ENCODE measurements around the gene MAP3K3.

GRCh38 chr17:63703556-63704258, 81.5 kb downstream of the MAP3K3 start:
- TF ChIP-seq CTCF (IDR thresholded peaks at IDR 0.05; ENCODE audit: extremely low read depth in 1 of 2, insufficient read depth in 1 of 2, low read depth in 1 of 2, low read length in 2 of 2) = no peak
- no peak for TF ChIP-seq POLR2AphosphoS5 (IDR thresholded peaks at IDR 0.05; ENCODE audit: insufficient read depth, low read depth, low read length)
